ENCODE data around the gene TTC4. TPM values are rescaled to one million over a fixed set of nuclear protein-coding genes. Genes with fewer than 3 reads are reported as not detected.
A peak's percentile ranks its signal among the peaks of the same experiment; 100 is the strongest.

Gene TTC4
- total RNA-seq, 2 donors from 2014 or later, result 23.1 to 28.3 TPM

DNA sequence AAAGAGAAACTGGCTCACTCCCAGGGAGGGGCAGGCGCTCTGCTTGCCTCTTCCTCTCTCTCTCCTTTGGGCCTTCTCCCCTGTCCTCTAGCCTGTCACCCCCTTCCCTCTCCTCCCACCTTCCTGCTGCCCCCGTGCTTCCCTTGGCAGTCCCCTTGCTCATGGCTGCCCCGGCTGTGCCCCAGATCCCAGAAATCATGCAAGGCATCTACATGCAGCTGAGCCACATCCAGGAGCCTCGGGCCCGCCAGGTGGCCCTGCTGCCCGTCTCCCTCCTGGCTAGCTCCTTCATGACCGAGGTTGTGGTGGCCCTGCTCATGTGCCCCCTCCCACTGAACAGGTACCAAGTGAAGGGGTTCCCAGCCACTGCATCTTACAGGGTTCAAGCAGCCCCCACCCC, 36.0 kb upstream of the TTC4 start:
- Mint-ChIP-seq H3K9me3 (no peaks in the 10 kb centered on the region), H3K27me3 (ENCODE audit: insufficient read depth) (no peaks in the 10 kb centered on the region), H3K27ac (no peak overlapping the region), H3K4me1 (peaks cover 2% of the 10 kb centered on the region), H3K36me3 (ENCODE audit: low read depth) (no peaks in the 10 kb centered on the region), H3K4me3 (no peak overlapping the region)
- Histone ChIP-seq H3K9ac (ENCODE audit: extremely low read depth, low read length, poor library complexity, severe bottlenecking) (no peak overlapping the region), H3K27ac (ENCODE audit: low read depth, low read length) (no peak overlapping the region), H3K36me3 (ENCODE audit: control insufficient read depth, insufficient read depth, low read length) (no peaks in the 10 kb centered on the region), H3K4me1 (ENCODE audit: control insufficient read depth, insufficient read depth, low read length) (no peaks in the 10 kb centered on the region), H3K9me3 (ENCODE audit: control insufficient read depth, low read length) (no peaks in the 10 kb centered on the region), H3K4me3 (ENCODE audit: low read length) (no peak overlapping the region), H3K27me3 (ENCODE audit: control insufficient read depth, insufficient read depth, low read length, poor library complexity, severe bottlenecking) (no peaks in the 10 kb centered on the region)
- 94 to 97% methylated on average over 5 to 7 of the region's 7 CpGs for WGBS, 2 experiments (ENCODE audit: insufficient coverage in 1 of 2, insufficient read length in 1 of 2)
- no peak for DNase-seq
- TF ChIP-seq, protein P1, sequence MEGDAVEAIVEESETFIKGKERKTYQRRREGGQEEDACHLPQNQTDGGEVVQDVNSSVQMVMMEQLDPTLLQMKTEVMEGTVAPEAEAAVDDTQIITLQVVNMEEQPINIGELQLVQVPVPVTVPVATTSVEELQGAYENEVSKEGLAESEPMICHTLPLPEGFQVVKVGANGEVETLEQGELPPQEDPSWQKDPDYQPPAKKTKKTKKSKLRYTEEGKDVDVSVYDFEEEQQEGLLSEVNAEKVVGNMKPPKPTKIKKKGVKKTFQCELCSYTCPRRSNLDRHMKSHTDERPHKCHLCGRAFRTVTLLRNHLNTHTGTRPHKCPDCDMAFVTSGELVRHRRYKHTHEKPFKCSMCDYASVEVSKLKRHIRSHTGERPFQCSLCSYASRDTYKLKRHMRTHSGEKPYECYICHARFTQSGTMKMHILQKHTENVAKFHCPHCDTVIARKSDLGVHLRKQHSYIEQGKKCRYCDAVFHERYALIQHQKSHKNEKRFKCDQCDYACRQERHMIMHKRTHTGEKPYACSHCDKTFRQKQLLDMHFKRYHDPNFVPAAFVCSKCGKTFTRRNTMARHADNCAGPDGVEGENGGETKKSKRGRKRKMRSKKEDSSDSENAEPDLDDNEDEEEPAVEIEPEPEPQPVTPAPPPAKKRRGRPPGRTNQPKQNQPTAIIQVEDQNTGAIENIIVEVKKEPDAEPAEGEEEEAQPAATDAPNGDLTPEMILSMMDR (conservative IDR thresholded peaks at IDR 0.05), result no peak

DNA sequence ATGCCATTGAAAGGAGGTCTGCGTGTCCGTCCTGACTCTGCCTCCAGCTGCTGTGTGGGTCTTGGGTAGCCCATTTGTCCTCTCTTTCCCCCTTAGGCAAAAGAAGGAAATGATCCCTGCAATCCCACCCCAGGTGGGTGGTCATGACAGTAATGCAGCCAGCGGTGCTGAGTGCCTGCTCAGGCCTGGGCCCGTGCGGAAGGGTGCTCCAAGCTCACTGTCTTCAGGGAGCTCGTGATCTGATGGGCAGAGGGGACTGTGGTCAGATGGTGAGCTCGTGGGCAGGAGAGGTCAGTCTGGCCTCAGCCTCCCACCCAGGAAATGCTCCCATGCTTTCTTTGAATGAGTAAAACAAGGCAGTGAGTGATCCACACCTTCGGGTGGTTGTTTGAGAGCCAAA, 35.3 kb upstream of the TTC4 start:
- Mint-ChIP-seq H3K27ac (no peak overlapping the region), H3K9me3 (no peaks in the 10 kb centered on the region), H3K27me3 (ENCODE audit: insufficient read depth) (no peaks in the 10 kb centered on the region), H3K4me1 (peaks cover 2% of the 10 kb centered on the region), H3K36me3 (ENCODE audit: low read depth) (no peaks in the 10 kb centered on the region), H3K4me3 (no peak overlapping the region)
- no peaks in the 10 kb centered on the region for H3K4me1 ChIP-seq (ENCODE audit: control insufficient read depth, insufficient read depth, low read length)
- DNase-seq, result no peak
- H3K9ac ChIP-seq (ENCODE audit: extremely low read depth, low read length, poor library complexity, severe bottlenecking), result no peak overlapping the region
- no peaks in the 10 kb centered on the region for H3K36me3 ChIP-seq (ENCODE audit: control insufficient read depth, insufficient read depth, low read length)
- WGBS, 2 experiments (ENCODE audit: insufficient coverage in 1 of 2, insufficient read length in 1 of 2), result 88 to 90% methylated on average over 6 to 8 of the region's 8 CpGs
- no peak overlapping the region for H3K27ac ChIP-seq (ENCODE audit: low read depth, low read length)
- TF ChIP-seq, protein P1 (conservative IDR thresholded peaks at IDR 0.05), result no peak
- no peaks in the 10 kb centered on the region for H3K27me3 ChIP-seq (ENCODE audit: control insufficient read depth, insufficient read depth, low read length, poor library complexity, severe bottlenecking)
- H3K4me3 ChIP-seq (ENCODE audit: low read length), result no peak overlapping the region
- no peaks in the 10 kb centered on the region for H3K9me3 ChIP-seq (ENCODE audit: control insufficient read depth, low read length)

- no peak overlapping the region for H3K9ac ChIP-seq (ENCODE audit: extremely low read depth, low read length, poor library complexity, severe bottlenecking)
- Mint-ChIP-seq H3K4me3 (no peak overlapping the region), H3K27me3 (ENCODE audit: insufficient read depth) (no peaks in the 10 kb centered on the region), H3K9me3 (no peaks in the 10 kb centered on the region), H3K27ac (no peak overlapping the region), H3K4me1 (peaks cover 2% of the 10 kb centered on the region), H3K36me3 (ENCODE audit: low read depth) (no peaks in the 10 kb centered on the region)
- H3K4me1 ChIP-seq (ENCODE audit: control insufficient read depth, insufficient read depth, low read length), result no peaks in the 10 kb centered on the region
- no peaks in the 10 kb centered on the region for H3K36me3 ChIP-seq (ENCODE audit: control insufficient read depth, insufficient read depth, low read length)
- H3K27me3 ChIP-seq (ENCODE audit: control insufficient read depth, insufficient read depth, low read length, poor library complexity, severe bottlenecking), result no peaks in the 10 kb centered on the region
- H3K4me3 ChIP-seq (ENCODE audit: low read length), result no peak overlapping the region
- H3K27ac ChIP-seq (ENCODE audit: low read depth, low read length), result peak overlapping the region; percentile 46
- TF ChIP-seq, protein P1 (conservative IDR thresholded peaks at IDR 0.05), result no peak
- H3K9me3 ChIP-seq (ENCODE audit: control insufficient read depth, low read length), result no peaks in the 10 kb centered on the region
- DNase-seq, result no peak
These were observed 34.3 kb upstream of the TTC4 start for GRCh38 chr1:54681358-54681757.

Data from endodermal cell (in vitro differentiated cells).